ENCODE measurements around the gene SNRPB2.

GRCh38 chr20:16707674-16708073, 22.2 kb upstream of the SNRPB2 start:
- TF ChIP-seq CTCF (IDR thresholded peaks at IDR 0.05; ENCODE audit: extremely low read depth in 1 of 2, insufficient read depth in 1 of 2, low read depth in 1 of 2, low read length in 2 of 2): no peak
- no peak for TF ChIP-seq POLR2A (IDR thresholded peaks at IDR 0.05; ENCODE audit: low read depth, low read length)
- TF ChIP-seq EZH2 (IDR thresholded peaks at IDR 0.05; ENCODE audit: borderline replicate concordance, low read depth, low read length, severe bottlenecking): no peak
- no peak for TF ChIP-seq POLR2AphosphoS5 (IDR thresholded peaks at IDR 0.05; ENCODE audit: insufficient read depth, low read depth, low read length)
